Measurements from ENCODE around the gene PET100. TPM values are rescaled to one million over a fixed set of nuclear protein-coding genes. Genes with fewer than 3 reads are reported as not detected.

The PET100 gene
- total RNA-seq, 1 donor from 2014 or later: 98.6 TPM

DNA sequence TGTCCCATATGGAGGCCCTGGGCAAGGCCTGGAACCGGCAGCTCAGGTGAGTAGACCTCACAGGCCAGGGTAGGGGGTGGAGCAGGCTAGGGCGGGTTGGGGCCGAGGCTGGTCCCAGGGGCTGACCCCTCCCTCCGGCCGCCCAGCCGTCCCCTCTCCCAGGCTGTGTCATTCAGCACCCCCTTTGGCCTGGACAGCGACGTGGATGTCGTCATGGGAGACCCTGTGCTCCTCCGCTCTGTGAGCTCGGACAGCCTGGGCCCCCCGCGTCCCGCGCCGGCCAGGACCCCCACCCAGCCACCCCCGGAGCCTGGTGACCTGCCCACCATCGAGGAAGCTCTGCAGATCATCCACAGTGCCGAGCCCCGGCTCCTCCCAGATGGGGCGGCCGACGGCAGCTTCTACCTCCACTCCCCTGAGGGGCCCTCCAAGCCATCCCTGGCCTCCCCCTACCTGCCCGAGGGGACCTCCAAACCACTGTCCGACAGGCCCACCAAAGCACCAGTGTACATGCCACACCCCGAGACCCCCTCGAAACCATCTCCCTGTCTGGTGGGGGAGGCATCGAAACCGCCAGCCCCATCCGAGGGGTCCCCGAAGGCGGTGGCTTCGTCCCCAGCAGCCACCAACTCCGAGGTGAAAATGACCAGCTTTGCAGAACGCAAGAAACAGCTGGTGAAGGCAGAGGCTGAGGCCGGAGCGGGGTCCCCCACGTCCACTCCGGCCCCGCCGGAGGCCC is 17.9 kb upstream of the PET100 start:
- DNase-seq (ENCODE audit: low spot score): no peak

- DNase-seq (ENCODE audit: low spot score): no peak
Observed at GRCh38 chr19:7612282-7613274, 17.0 kb upstream of the PET100 start.

GRCh38 chr19:7614859-7615741 is 14.5 kb upstream of the PET100 start:
- no peak for DNase-seq (ENCODE audit: low spot score)

DNA sequence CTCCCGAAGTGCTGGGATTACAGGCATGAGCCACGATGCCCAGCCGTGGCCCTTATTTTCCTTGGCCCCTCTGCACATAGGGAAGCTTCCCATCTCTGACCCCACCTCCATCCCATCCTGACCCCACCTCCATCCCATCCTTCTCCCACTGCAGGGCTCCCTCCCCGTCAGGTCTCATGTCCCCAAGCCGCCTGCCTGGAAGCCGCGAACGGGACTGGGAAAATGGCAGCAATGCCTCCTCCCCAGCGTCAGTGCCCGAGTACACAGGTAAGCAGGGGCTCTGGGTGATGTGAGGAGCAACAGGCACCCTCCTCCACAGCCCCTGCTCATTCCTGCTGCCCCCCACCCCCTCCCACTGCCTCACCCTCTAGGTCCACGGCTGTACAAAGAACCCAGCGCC is 12.4 kb upstream of the PET100 start:
- no peak for DNase-seq (ENCODE audit: low spot score)

GRCh38 chr19:7617735-7618134 is 11.9 kb upstream of the PET100 start:
- DNase-seq (ENCODE audit: low spot score): no peak

DNA sequence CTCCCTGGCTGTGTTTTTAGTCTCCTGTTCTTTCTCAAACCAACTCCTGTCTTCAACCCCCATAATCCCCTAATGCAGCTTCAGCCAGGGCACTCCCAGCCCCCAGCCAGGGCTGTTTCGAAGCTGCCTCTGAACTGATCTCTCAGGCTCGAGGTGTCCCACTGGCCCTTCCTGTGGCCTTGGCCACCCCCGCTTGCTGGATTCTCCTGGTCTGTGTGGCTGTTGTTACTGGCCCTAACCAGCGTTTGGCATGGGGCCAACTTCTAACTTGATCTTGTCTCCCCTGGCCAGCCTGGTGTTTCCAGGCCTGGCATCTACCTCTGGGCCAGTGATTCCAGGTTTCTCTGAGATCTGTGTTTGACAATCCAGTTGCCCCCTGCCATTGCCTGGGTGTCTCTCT is 11.2 kb upstream of the PET100 start:
- DNase-seq (ENCODE audit: low spot score): no peak

GRCh38 chr19:7618771-7619510 is 10.7 kb upstream of the PET100 start:
- no peak for DNase-seq (ENCODE audit: low spot score)

DNA sequence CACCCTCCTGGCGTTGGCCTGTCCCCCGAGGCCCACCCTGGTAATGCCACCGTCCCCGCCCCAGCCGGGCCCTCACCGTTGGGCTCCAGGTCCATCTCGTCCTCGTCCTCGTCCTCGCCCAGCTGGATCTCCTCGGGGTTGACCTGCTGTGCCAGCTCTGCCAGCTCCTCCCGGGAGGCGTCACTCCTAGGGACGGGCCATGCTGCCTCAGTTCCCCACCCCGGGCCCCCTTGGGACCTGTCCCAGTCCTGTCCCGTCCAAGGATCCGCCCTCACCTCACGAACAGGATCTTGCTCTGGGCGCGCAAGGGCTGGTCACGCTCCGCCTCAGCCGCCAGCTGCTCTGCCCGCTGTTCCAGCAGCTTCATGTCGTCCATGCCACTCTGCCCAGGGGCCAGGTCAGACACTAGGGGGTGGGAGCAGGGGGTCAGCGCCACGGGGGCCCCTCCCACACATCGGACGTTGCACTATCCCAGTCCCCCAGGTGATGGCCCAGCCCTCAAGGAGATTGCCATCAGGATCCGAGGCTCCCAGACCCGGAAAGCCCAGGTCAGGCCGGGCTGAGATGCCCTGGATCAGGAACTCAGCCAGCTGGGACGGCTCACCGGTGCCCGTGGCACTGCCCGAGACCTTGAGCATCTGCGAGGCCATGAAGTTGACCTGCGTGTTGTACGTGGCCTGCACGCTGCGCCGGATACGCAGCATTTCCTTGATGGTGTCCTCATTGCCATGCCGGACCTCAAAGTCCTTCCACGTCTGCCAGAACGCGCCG is 9.7 kb upstream of the PET100 start:
- DNase-seq (ENCODE audit: low spot score): no peak

- DNase-seq (ENCODE audit: low spot score): no peak
Observed at GRCh38 chr19:7620442-7621412, 8.9 kb upstream of the PET100 start.

- no peak for DNase-seq (ENCODE audit: low spot score)
Observed at GRCh38 chr19:7622933-7623685, 6.5 kb upstream of the PET100 start.

DNA sequence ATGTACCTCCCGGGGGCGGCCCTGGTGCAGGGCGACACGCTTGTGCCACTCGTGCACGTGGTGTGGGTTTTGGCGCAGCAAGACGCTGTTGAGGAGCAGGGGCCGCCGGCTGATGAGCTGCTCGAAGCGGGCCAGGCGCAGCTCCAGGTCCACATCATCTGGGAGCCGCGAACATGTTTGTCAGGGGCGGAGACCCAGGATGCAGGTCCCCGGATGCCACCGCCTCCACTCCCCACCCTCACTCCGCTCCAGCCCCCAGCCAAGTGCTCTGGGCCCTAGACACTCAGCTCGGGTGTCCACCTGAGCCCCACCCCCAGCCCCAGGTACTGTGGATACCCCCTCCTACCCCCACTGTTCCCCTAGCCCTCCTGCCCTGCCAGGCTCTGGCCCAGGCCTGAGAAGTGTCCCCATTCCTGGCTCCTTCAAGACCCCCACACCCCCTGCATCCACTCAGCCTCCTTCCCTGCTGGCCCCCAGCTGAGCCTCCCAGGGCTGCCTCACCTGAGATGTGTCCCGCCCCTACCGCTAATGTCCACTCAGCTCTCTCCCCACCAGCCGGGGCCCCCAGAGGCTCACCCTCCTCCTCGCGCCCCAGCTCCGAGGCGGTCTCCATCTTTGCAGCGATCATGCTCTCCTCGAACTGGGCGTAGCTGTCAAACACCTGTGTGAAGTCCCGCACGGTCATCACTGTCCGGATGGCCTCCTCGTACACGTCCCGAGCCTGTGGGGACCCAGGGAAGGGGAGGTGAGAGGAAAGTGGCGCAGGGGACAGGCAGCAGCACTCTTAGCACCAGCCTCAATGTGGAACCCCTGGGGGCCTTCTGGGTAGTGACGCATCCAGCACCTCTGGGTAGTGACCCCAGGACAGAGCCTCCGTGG is 5.6 kb upstream of the PET100 start:
- no peak for DNase-seq (ENCODE audit: low spot score)

GRCh38 chr19:7624810-7625209 is 4.8 kb upstream of the PET100 start:
- DNase-seq (ENCODE audit: low spot score): no peak

DNA sequence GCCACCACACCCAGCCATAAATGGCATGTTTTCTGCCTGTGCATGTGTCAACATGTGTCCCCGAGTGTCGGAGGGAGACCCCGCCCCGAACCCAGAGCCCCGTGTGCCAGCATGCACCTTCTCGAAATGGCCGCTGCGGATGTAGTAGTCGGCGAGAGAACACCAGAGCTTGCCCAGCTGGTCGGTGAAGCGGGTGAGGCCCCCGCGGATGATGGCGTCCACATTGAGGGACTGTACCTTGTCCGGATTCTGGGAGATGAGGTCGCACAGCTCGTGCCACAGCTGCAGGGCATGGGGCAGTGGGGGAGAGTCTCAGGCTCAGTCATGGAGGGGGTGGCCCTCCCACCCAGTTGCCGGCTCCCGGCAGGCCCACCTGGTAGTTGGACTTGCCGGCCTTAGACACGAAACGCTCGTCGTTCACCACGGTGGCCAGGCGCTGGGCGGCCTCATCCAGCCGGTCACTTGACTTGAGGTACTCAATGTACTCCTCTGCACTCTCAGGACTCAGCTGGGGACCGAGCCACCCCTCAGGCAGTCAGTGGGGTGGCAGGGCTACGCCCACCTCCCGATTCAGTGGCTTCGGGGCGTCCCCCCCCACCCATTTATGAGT is 3.7 kb upstream of the PET100 start:
- no peak for DNase-seq (ENCODE audit: low spot score)

- no peak for DNase-seq (ENCODE audit: low spot score)
Observed at GRCh38 chr19:7627166-7627565, 2.4 kb upstream of the PET100 start.

DNA sequence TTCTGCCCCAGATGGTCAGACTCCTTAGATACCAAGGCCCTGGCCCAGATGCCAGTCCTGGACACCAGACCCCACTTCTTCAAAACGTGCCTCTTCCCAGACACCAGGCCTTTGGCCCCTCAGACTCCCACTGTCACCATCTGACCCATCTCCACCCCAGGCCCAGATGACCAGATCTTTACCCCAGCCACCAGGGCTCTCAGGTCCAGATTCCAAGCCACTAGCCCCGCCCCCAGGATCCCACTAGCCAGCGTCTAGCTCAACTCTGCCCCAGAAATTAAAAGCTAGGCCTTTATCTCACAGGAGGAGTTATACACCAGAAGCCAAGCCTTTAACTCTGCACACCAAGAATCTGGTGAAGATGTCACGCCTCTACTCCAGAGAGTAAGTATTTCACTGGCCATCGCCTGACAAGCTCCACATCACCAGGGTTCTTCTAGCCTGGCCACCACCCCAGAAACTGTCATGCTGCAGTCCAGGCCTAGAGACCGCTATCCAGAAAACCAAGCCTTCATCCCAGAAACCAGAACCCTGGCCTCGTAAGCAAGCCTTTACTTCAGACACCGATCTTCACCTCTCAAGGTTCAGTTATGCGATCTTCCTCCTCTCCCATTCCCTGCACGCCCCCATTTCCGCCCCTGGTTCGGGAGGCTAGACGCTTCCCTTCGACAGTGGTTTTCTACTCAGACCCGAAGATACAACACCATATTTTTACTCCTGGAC is 843 bp upstream of the PET100 start:
- no peak for DNase-seq (ENCODE audit: low spot score)

- no peak for DNase-seq (ENCODE audit: low spot score)
Observed at GRCh38 chr19:7631577-7631976, 2.0 kb downstream of the PET100 start.
